ENCODE results near the gene RILPL2. TPM values are rescaled to one million over a fixed set of nuclear protein-coding genes. Genes with fewer than 3 reads are reported as not detected.
"Not testable (repeated sequence)": the region's sequence is repeated elsewhere in the genome, so short reads cannot be mapped to it uniquely, and the experiment has no call there.

RILPL2 gene
- total and polyA plus RNA-seq, 12 donors, result 1.1 to 6.6 (median 4.3) TPM

DNA sequence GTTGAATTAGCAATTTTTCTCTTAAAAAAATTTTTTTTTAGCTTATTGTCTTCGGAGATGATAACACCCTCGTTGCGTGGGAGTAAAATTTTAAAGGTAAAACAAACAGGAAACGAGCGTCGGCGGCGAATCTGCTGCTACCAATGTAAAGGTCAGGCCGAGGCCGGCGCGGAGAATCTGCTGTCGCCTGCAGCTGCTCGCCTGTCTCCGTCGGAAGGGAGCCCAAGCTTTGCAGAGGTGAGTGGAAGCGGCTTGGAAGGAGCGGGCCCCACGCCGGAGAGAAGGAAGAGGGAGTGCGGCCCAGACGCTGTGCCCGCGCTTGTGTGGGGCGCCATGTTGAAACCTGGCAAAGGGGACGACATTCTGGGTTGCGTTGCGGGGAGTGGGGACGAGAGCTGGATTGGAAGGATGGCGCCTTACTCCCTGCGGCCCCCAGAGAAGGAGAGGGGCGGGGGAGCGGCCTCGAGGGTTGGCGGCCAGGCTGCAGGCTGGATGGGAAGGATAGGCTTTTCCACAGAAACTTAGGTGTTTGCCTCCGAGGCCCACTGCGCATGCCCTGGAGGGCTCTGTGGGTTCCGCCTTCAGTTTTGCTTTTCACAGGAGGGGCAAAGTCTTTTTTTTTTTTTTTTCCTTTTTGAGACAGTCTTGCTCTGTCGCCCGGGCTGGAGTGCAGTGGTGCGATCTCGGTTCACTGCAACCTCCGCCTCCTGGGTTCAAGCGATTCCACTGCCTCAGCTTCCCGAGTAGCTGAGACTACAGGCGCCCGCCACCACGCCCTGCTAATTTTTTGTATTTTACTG is 21.7 kb upstream of the RILPL2 start, which contains the start of gene SNRNP35:
SNRNP35 (plus strand) TSS at position 160 of the 800 bp plus-strand sequence. CDS start 7,402 bp downstream, outside the sequence.
- peak; percentile 77 to 82 (median 80) for DNase-seq
- Histone ChIP-seq H3K27ac (peak within 1 kb of the TSS; percentile 98 to 100 (median 100)), H3K27me3 (no peaks in the 10 kb centered on the region), H3K4me3 (peak within 1 kb of the TSS; percentile 93 to 100 (median 95)), H3K9me3 (replicated peaks in 1 of 3) (no peaks in the 10 kb centered on the region), H3K36me3 (replicated peaks in 1 of 2) (no peaks in the 10 kb centered on the region), H3K4me1 (replicated peaks in 1 of 2) (peaks cover 0 to 14% of the 10 kb centered on the region in 2 donors)
- TF ChIP-seq CTCF (IDR thresholded peaks at IDR 0.05) (peak in 1 of 6 experiments; percentile 2), POLR2A (IDR thresholded peaks at IDR 0.05) (peak; percentile 37 to 55)
- intact Hi-C loops (cut with DNase I), result no loop called here
- WGBS, 4 donors, result 0 to 2% (median 1%) methylated on average over 45 to 48 of the region's 48 CpGs

DNA sequence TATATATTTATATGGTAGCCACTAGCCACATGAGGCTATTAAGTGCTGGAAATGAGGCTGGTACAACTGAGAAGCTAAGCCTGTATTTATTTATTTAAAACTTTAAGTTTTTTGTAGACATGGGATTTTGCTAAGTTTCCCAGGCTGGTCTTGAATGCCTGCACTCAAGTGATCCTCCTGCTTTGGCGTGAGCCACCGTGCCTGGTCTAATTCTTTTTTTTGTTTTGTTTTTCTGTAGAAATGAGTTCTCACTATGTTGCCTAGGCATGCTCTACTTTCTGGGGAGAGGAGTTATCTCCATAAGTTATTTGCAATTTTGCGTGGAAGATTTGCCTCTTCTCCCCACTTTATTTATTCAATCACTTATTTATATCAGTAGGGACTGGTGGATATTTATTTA is 16.7 kb upstream of the RILPL2 start:
- H3K36me3 ChIP-seq (replicated peaks in 1 of 2), result no peaks in the 10 kb centered on the region
- H3K9me3 ChIP-seq (replicated peaks in 1 of 3), result no peaks in the 10 kb centered on the region
- no peak overlapping the region for H3K27ac ChIP-seq
- TF ChIP-seq POLR2A (IDR thresholded peaks at IDR 0.05), result no peak
- TF ChIP-seq CTCF (IDR thresholded peaks at IDR 0.05), result no peak
- DNase-seq, result peak in 2 of 7 donors; percentile 64 to 66
- no peaks in the 10 kb centered on the region for H3K27me3 ChIP-seq
- no peak overlapping the region for H3K4me3 ChIP-seq
- 43 to 59% (median 54%) methylated on average over 3 of the region's 3 CpGs for WGBS, 4 donors
- intact Hi-C loops (cut with DNase I), result no loop called here
- H3K4me1 ChIP-seq (replicated peaks in 1 of 2), result no peaks in the 10 kb centered on the region

- H3K36me3 ChIP-seq (replicated peaks in 1 of 2); DNase-seq; H3K4me3 ChIP-seq; intact Hi-C loops (cut with DNase I); H3K27me3 ChIP-seq; H3K9me3 ChIP-seq (replicated peaks in 1 of 3); H3K4me1 ChIP-seq (replicated peaks in 1 of 2); H3K27ac ChIP-seq: not testable (repeated sequence)
- 14 to 44% (median 39%) methylated on average over 1 of the region's 1 CpG for WGBS, 4 donors
Observed at GRCh38 chr12:123452276-123452550, 15.7 kb upstream of the RILPL2 start.

- Histone ChIP-seq H3K4me1 (replicated peaks in 1 of 2) (peaks cover 0 to 3% of the 10 kb centered on the region in 2 donors), H3K27me3 (no peaks in the 10 kb centered on the region), H3K27ac (no peak overlapping the region), H3K9me3 (replicated peaks in 1 of 3) (no peaks in the 10 kb centered on the region), H3K4me3 (no peak overlapping the region), H3K36me3 (replicated peaks in 1 of 2) (no peaks in the 10 kb centered on the region)
- 90 to 93% (median 91%) methylated on average over 9 of the region's 9 CpGs for WGBS, 4 donors
- intact Hi-C loops (cut with DNase I), result no loop called here
- no peak for DNase-seq
- TF ChIP-seq CTCF (IDR thresholded peaks at IDR 0.05), result no peak
Observed at GRCh38 chr12:123450636-123451035, 14.2 kb upstream of the RILPL2 start.

DNA sequence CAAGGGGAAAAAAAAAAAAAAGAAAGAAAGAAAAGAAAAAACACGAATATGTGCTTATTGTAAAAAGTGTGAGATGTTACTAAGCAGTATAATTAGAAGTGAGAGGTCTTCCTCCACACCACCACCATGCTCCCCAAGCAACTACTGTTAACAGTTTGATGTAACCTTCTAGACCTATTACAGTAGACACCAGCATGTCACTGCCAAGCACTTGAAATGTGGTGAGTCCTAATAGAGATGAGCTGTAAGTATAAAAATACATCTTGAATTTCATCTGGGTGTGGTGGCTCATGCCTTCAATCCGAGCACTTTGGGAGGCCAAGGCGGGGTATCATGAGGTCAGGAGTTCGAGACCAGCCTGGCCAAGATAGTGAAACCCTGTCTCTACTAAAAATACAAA is 13.4 kb upstream of the RILPL2 start:
- TF ChIP-seq POLR2A (IDR thresholded peaks at IDR 0.05), result no peak
- TF ChIP-seq CTCF (IDR thresholded peaks at IDR 0.05), result no peak
- H3K36me3 ChIP-seq (replicated peaks in 1 of 2), result no peaks in the 10 kb centered on the region
- H3K27me3 ChIP-seq, result no peaks in the 10 kb centered on the region
- no peak for DNase-seq
- WGBS, 4 donors, result 81 to 86% (median 83%) methylated on average over 4 of the region's 4 CpGs
- H3K9me3 ChIP-seq (replicated peaks in 1 of 3), result no peaks in the 10 kb centered on the region
- H3K4me1 ChIP-seq (replicated peaks in 1 of 2), result peaks cover 0 to 8% of the 10 kb centered on the region in 2 donors
- intact Hi-C loops (cut with DNase I), result no loop called here
- no peak overlapping the region for H3K4me3 ChIP-seq
- no peak overlapping the region for H3K27ac ChIP-seq
